ENCODE results near the gene PTPRN2.

The PTPRN2 gene

GRCh38 chr7:158602905-158603772 lies 15.5 kb upstream of the PTPRN2 start:
- no peak for DNase-seq (ENCODE audit: low read depth in 3 of 3)

GRCh38 chr7:158602041-158602440 lies 14.4 kb upstream of the PTPRN2 start:
- no peak for DNase-seq (ENCODE audit: low read depth in 3 of 3)

GRCh38 chr7:158601090-158601489 lies 13.5 kb upstream of the PTPRN2 start:
- no peak for DNase-seq (ENCODE audit: low read depth in 3 of 3)

- DNase-seq (ENCODE audit: low read depth in 3 of 3) = no peak
Measured at GRCh38 chr7:158596745-158597144, 9.1 kb upstream of the PTPRN2 start.

- no peak for DNase-seq (ENCODE audit: low read depth in 3 of 3)
Measured at GRCh38 chr7:158596309-158596708, 8.7 kb upstream of the PTPRN2 start.

- no peak for DNase-seq (ENCODE audit: low read depth in 3 of 3)
Measured at GRCh38 chr7:158595068-158595467, 7.4 kb upstream of the PTPRN2 start.

GRCh38 chr7:158592541-158592940 lies 4.9 kb upstream of the PTPRN2 start:
- DNase-seq (ENCODE audit: low read depth in 3 of 3) = no peak

GRCh38 chr7:158591944-158592343 lies 4.3 kb upstream of the PTPRN2 start:
- DNase-seq (ENCODE audit: low read depth in 3 of 3) = no peak

GRCh38 chr7:158590181-158590530 lies 2.5 kb upstream of the PTPRN2 start:
- no peak for DNase-seq (ENCODE audit: low read depth in 3 of 3)

GRCh38 chr7:158589653-158590052 lies 2.0 kb upstream of the PTPRN2 start:
- no peak for DNase-seq (ENCODE audit: low read depth in 3 of 3)

- no peak for DNase-seq (ENCODE audit: low read depth in 3 of 3)
Measured at GRCh38 chr7:158588878-158589442, 1.3 kb upstream of the PTPRN2 start.

GRCh38 chr7:158588085-158588877 lies 658 bp upstream of the PTPRN2 start:
- no peak for DNase-seq (ENCODE audit: low read depth in 3 of 3)

GRCh38 chr7:158586499-158587161 lies 993 bp downstream of the PTPRN2 start:
- DNase-seq (ENCODE audit: low read depth in 3 of 3) = no peak

GRCh38 chr7:158585721-158586498 lies 1.7 kb downstream of the PTPRN2 start:
- DNase-seq (ENCODE audit: low read depth in 3 of 3) = no peak

- DNase-seq (ENCODE audit: low read depth in 3 of 3) = no peak
Measured at GRCh38 chr7:158584407-158584806, 3.2 kb downstream of the PTPRN2 start.

- no peak for DNase-seq (ENCODE audit: low read depth in 3 of 3)
Measured at GRCh38 chr7:158583810-158584209, 3.8 kb downstream of the PTPRN2 start.

- DNase-seq (ENCODE audit: low read depth in 3 of 3) = no peak
Measured at GRCh38 chr7:158583143-158583542, 4.5 kb downstream of the PTPRN2 start.

GRCh38 chr7:158582089-158582456 lies 5.5 kb downstream of the PTPRN2 start:
- DNase-seq (ENCODE audit: low read depth in 3 of 3) = no peak

- DNase-seq (ENCODE audit: low read depth in 3 of 3) = no peak
Measured at GRCh38 chr7:158581440-158582088, 6.1 kb downstream of the PTPRN2 start.

GRCh38 chr7:158579662-158580646 lies 7.7 kb downstream of the PTPRN2 start:
- no peak for DNase-seq (ENCODE audit: low read depth in 3 of 3)
